Fibroblast of villous mesenchyme (primary cell): ENCODE measurements around the gene CCDC200. TPM values are rescaled to one million over a fixed set of nuclear protein-coding genes. Genes with fewer than 3 reads are reported as not detected.
A peak's percentile ranks its signal among the peaks of the same experiment; 100 is the strongest.
"Not testable (repeated sequence)": the region's sequence is repeated elsewhere in the genome, so short reads cannot be mapped to it uniquely, and the experiment has no call there.

ENCODE experiments used
- DNase-seq: peaks from one replicate; pipeline ENCODE4 v3.0.0-alpha.2; 2010; ENCODE audit warnings: low read depth
- H3K4me3 ChIP-seq: 2 replicates; pipeline ENCODE4 v1.5.1; 2011; ENCODE audit warnings: low read depth, mild to moderate bottlenecking, low read length
- CTCF ChIP-seq: IDR thresholded peaks from 2 replicates; pipeline ENCODE4 v1.5.1; 2012; ENCODE audit warnings: low read depth, mild to moderate bottlenecking, low read length; ENCODE audit not compliant: insufficient read depth
- total RNA-seq: library from RNA; depleted of rRNA; stranded (reverse); fragments of >200 nt; gene quantifications from 2 replicates; pipeline ENCODE4 v1.2.3, GENCODE V29; 2012

Gene CCDC200
- total RNA-seq, 1 donor = not detected

GRCh38 chr17:43210576-43210975 is 17.8 kb downstream of the CCDC200 start:
- no peak for DNase-seq
- no peak for TF ChIP-seq CTCF
- H3K4me3 ChIP-seq = peak overlapping the region; percentile 79

- H3K4me3 ChIP-seq, DNase-seq: not testable (repeated sequence)
Observed at GRCh38 chr17:43203013-43203412, 25.4 kb downstream of the CCDC200 start.

DNA sequence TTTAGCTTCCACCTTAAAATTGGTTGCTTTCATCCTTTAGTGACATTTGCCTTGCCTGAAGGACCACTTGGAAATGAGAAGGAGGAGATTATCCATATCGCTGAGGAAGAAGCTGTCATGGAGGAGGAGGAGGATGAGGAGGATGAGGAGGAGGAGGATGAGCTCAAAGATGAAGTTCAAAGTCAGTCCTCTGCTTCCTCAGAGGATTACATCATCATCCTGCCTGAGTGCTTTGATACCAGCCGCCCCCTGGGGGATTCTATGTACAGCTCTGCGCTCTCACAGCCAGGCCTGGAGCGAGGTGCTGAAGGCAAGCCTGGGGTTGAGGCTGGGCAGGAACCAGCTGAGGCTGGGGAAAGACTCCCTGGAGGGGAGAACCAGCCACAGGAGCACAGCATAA is 28.3 kb downstream of the CCDC200 start:
- no peak for TF ChIP-seq CTCF

DNA sequence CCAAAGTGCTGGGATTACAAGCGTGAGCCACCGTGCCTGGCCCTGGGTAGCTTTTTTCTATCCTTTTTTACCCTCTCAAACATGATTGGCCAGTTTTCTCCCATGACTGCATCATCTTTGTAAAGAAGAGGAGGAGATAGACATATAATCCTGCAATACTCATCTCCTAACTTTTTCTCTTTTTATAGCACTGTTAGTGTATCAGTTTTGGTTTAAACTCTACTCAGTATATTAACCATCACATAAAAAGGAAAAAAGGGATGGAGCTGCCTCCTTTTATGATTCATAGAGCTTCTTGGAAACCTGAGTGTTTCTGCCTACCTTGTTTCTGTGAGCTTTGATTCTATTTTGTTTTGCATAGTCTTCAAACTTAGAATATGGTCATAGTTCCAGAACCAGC is 28.8 kb downstream of the CCDC200 start:
- no peak overlapping the region for H3K4me3 ChIP-seq
- DNase-seq = no peak
- no peak for TF ChIP-seq CTCF

More for the DNA sequence above, 28.3 kb downstream of the CCDC200 start:
- H3K4me3 ChIP-seq = no peak overlapping the region
- DNase-seq = peak; percentile 1

- no peak overlapping the region for H3K4me3 ChIP-seq
- no peak for DNase-seq
- no peak for TF ChIP-seq CTCF
Observed at GRCh38 chr17:43193251-43193650, 35.2 kb downstream of the CCDC200 start.

DNA sequence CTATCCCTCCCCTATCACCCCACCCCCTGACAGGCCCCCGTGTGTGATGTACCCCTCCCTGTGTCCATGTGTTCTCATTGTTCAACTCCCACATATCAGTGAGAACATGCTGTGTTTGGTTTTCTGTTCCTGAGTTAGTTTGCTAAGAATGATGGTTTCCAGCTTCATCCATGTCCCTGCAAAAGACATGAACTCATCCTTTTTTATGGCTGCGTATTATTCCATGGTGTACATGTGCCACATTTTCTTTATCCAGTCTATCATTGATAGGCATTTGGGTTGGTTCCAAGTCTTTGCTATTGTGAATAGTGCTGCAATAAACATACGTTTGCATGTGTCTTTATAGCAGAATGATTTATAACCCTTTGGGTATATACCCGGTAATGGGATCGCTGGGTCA is 41.8 kb downstream of the CCDC200 start:
- not testable (repeated sequence) for DNase-seq

DNA sequence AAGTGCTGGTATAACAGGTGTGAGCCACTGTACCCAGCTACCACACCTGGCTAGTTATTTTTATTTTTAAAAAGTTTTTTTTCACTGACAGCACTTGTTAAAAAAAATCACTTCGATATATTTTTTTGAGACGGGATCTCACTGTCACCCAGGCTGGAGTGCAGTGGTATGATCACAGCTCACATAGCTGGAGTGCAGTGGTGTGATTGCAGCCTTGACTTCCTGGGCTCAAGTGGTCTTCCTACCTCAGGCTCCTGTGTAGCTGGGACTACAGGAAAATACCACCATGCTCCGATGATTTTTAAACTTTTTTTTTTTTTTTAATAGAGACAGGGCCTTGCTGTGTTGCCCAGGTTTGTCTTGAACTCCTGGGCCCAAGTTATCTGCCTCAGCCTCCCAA is 44.5 kb downstream of the CCDC200 start:
- no peak for DNase-seq
- no peak overlapping the region for H3K4me3 ChIP-seq
- TF ChIP-seq CTCF = no peak

More for the DNA sequence above, 41.8 kb downstream of the CCDC200 start:
- not testable (repeated sequence) for H3K4me3 ChIP-seq

DNA sequence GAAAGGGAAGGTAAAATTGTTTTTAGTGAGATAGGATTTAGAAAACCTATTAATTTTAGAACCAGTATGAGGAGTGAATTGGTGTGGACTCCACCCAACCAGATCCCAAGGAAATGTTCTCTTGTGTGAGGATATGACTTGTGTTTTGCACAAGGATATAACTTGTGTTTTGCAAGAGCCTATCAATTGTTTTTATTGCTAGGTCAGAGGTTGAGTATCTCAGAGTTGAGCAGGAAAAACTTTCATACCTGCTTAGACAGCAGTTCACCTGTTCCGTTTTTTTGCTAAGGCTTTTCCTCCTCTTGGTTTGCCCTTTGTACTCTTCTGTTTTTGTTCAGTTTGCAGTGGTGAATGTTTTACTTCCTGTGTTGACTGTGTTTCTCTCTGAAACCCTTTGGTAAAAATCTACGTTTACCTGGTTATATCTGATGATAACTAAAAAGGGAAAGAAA is 52.3 kb downstream of the CCDC200 start:
- TF ChIP-seq CTCF = no peak
- no peak overlapping the region for H3K4me3 ChIP-seq
- peak; percentile 6 for DNase-seq
